ENCODE results near the gene OR2L5.

DNA sequence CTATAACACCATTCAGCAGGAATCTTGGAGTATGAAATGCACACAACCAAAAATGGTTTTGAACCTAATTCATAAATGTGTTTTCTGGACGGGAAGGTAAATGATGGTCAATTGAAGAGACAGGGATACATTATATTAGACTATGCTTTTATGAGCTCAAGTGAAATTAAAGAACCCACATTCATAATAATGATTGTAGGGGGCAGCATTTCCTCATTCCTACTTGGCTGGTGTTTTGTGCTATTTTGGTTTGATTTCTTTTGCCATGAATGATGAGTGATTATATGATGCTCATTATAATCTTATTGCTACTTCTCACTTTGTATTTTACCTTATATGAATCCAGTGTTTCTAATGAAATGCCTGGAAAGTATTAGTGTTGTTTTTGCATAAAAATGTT lies 33.5 kb downstream of the OR2L5 start:
- TF ChIP-seq, protein P1, sequence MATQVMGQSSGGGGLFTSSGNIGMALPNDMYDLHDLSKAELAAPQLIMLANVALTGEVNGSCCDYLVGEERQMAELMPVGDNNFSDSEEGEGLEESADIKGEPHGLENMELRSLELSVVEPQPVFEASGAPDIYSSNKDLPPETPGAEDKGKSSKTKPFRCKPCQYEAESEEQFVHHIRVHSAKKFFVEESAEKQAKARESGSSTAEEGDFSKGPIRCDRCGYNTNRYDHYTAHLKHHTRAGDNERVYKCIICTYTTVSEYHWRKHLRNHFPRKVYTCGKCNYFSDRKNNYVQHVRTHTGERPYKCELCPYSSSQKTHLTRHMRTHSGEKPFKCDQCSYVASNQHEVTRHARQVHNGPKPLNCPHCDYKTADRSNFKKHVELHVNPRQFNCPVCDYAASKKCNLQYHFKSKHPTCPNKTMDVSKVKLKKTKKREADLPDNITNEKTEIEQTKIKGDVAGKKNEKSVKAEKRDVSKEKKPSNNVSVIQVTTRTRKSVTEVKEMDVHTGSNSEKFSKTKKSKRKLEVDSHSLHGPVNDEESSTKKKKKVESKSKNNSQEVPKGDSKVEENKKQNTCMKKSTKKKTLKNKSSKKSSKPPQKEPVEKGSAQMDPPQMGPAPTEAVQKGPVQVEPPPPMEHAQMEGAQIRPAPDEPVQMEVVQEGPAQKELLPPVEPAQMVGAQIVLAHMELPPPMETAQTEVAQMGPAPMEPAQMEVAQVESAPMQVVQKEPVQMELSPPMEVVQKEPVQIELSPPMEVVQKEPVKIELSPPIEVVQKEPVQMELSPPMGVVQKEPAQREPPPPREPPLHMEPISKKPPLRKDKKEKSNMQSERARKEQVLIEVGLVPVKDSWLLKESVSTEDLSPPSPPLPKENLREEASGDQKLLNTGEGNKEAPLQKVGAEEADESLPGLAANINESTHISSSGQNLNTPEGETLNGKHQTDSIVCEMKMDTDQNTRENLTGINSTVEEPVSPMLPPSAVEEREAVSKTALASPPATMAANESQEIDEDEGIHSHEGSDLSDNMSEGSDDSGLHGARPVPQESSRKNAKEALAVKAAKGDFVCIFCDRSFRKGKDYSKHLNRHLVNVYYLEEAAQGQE (IDR thresholded peaks at IDR 0.05; ENCODE audit: insufficient read depth in 1 of 2, low read depth in 2 of 2, low read length in 2 of 2), result no peak
- TF ChIP-seq POLR2AphosphoS5 (IDR thresholded peaks at IDR 0.05; ENCODE audit: low read depth, low read length) (no peak), TAF1 (IDR thresholded peaks at IDR 0.05; ENCODE audit: borderline replicate concordance, insufficient read depth, low read length) (no peak)
